Measurements from ENCODE around the gene IL31RA. TPM values are rescaled to one million over a fixed set of nuclear protein-coding genes. Genes with fewer than 3 reads are reported as not detected.

Gene IL31RA
- total and polyA plus RNA-seq, 2 donors from 2014 or later = 0.44 TPM; not detected in 1

GRCh38 chr5:55817030-55817429 lies 34.1 kb upstream of the IL31RA start:
- H3K4me3 ChIP-seq (ENCODE audit: low read length in 3 of 3) = no peak overlapping the region
- H3K27ac ChIP-seq (ENCODE audit: low read depth in 2 of 2, low read length in 2 of 2) = no peak overlapping the region
- no peaks in the 10 kb centered on the region for H3K36me3 ChIP-seq (ENCODE audit: control insufficient read depth in 2 of 3, insufficient read depth in 3 of 3, low read length in 3 of 3)
- no peaks in the 10 kb centered on the region for H3K9me3 ChIP-seq (ENCODE audit: control insufficient read depth in 2 of 3, insufficient read depth in 1 of 3, low read length in 3 of 3)
- no peaks in the 10 kb centered on the region for H3K27me3 ChIP-seq (ENCODE audit: control insufficient read depth, insufficient read depth, low read length)
- DNase-seq (no peak), FAIRE-seq (no peak)
- TF ChIP-seq CTCF (IDR thresholded peaks at IDR 0.05; ENCODE audit: borderline replicate concordance, extremely low read depth, insufficient read depth) = no peak
- intact Hi-C loops (cut with DNase I) = no loop called here
- H3K4me1 ChIP-seq (ENCODE audit: control insufficient read depth in 2 of 3, insufficient read depth in 2 of 3, low read depth in 1 of 3, low read length in 3 of 3) = peaks cover 0 to 2% (median 0%) of the 10 kb centered on the region in 3 donors
- H3K9ac ChIP-seq (ENCODE audit: low read length in 3 of 3) = no peak overlapping the region

- no peaks in the 10 kb centered on the region for H3K9me3 ChIP-seq (ENCODE audit: control insufficient read depth in 2 of 3, insufficient read depth in 1 of 3, low read length in 3 of 3)
- H3K27me3 ChIP-seq (ENCODE audit: control insufficient read depth, insufficient read depth, low read length) = no peaks in the 10 kb centered on the region
- H3K9ac ChIP-seq (ENCODE audit: low read length in 3 of 3) = no peak overlapping the region
- H3K27ac ChIP-seq (ENCODE audit: low read depth in 2 of 2, low read length in 2 of 2) = no peak overlapping the region
- intact Hi-C loops (cut with DNase I) = no loop called here
- H3K4me1 ChIP-seq (ENCODE audit: control insufficient read depth in 2 of 3, insufficient read depth in 2 of 3, low read depth in 1 of 3, low read length in 3 of 3) = peaks cover 0 to 2% (median 0%) of the 10 kb centered on the region in 3 donors
- TF ChIP-seq CTCF (IDR thresholded peaks at IDR 0.05; ENCODE audit: borderline replicate concordance, extremely low read depth, insufficient read depth) = no peak
- no peak for DNase-seq
- no peak overlapping the region for H3K4me3 ChIP-seq (ENCODE audit: low read length in 3 of 3)
- H3K36me3 ChIP-seq (ENCODE audit: control insufficient read depth in 2 of 3, insufficient read depth in 3 of 3, low read length in 3 of 3) = no peaks in the 10 kb centered on the region
- FAIRE-seq = no peak
Observed at GRCh38 chr5:55820488-55820887, 30.7 kb upstream of the IL31RA start.

- no peak overlapping the region for H3K9ac ChIP-seq (ENCODE audit: low read length in 3 of 3)
Observed at GRCh38 chr5:55821731-55822512, 29.2 kb upstream of the IL31RA start.

More at GRCh38 chr5:55821731-55822512, 29.2 kb upstream of the IL31RA start:
- peaks cover 0 to 2% (median 0%) of the 10 kb centered on the region in 3 donors for H3K4me1 ChIP-seq (ENCODE audit: control insufficient read depth in 2 of 3, insufficient read depth in 2 of 3, low read depth in 1 of 3, low read length in 3 of 3)
- no peak for TF ChIP-seq CTCF (IDR thresholded peaks at IDR 0.05; ENCODE audit: borderline replicate concordance, extremely low read depth, insufficient read depth)
- H3K27ac ChIP-seq (ENCODE audit: low read depth in 2 of 2, low read length in 2 of 2) = no peak overlapping the region
- peak overlapping the region in 1 of 3 donors; percentile 19 for H3K4me3 ChIP-seq (ENCODE audit: low read length in 3 of 3)
- peak; percentile 30 to 80 (median 54) for DNase-seq
- H3K27me3 ChIP-seq (ENCODE audit: control insufficient read depth, insufficient read depth, low read length) = no peaks in the 10 kb centered on the region
- FAIRE-seq = no peak
- H3K36me3 ChIP-seq (ENCODE audit: control insufficient read depth in 2 of 3, insufficient read depth in 3 of 3, low read length in 3 of 3) = no peaks in the 10 kb centered on the region
- intact Hi-C loops (cut with DNase I) = no loop called here
- no peaks in the 10 kb centered on the region for H3K9me3 ChIP-seq (ENCODE audit: control insufficient read depth in 2 of 3, insufficient read depth in 1 of 3, low read length in 3 of 3)

Data from kidney (tissue), 14 donors.